Measurements from ENCODE around the gene BAX. TPM values are rescaled to one million over a fixed set of nuclear protein-coding genes. Genes with fewer than 3 reads are reported as not detected.

BAX gene
- total and polyA plus RNA-seq, 2 of the 13 experiments (the other 11 are each of a cell fraction or from before 2014, with no cell fraction given), result 139 to 176 TPM

DNA sequence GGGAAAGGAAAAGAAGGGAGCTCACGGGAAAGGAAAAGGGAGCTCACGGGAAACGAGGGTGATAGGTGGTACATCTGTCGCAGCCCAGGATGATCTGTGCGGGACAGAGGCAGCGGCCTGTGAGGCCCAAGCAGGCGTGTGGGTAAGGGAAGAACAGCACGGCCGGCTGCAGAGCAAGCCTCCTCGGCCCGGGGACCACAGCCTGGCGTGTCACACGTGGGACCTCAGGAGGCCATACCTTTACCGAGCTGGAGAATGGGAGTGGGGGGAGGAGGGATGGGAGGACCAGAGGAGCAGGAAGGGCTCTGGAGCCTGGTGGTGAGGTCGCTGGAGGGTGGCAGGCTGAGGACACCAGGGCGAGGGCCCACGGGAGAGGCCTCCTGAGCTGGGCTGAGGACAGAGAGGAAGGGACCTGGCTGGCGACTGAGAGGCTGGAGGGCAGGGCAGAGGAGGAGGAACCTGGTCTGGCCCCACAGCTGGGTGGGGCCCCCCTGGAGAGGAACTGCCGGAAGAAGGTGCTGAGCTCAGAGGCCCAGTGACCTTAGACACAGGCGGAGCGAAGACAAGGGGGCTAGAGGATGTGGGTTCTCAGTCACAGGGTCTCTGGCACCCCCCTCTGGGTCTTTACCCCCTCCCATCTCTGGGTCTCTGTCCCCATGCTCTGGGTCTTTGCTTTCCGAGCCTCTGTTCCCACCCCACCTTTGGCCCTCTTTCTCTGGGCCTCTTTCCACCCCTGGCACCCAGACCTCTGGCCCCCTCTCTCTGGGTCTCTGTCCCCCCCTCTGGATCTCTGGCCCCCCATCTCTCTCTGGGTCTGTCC lies 7.6 kb downstream of the BAX start:
- peak overlapping the region; percentile 63 to 80 (median 80) for H3K4me3 ChIP-seq (replicated peaks in 1 of 3; ENCODE audit: insufficient read depth in 1 of 3, low read depth in 2 of 3, low read length in 3 of 3)
- WGBS (ENCODE audit: low lambda C conversion rate), result 4% methylated on average over 20 of the region's 22 CpGs
- ChIA-PET CTCF (ENCODE audit: low intra/inter-chr PET ratio, low total read pairs) (no interaction called here), POLR2A (interaction anchor here (0.6 to 2.8 kb wide), 22 partner anchors 8 to 576 kb away, joined by 3 to 35 read pairs (median 5); partner anchors contain the start of genes BAX, DHDH, GYS1 and NUCB1)
- H3K79me2 ChIP-seq (ENCODE audit: insufficient read depth, low read length), result peaks cover 25% of the 10 kb centered on the region
- H3K36me3 ChIP-seq (replicated peaks in 1 of 2; ENCODE audit: control insufficient read depth in 1 of 2, insufficient read depth in 2 of 2, low read length in 2 of 2), result peaks cover 3 to 13% of the 10 kb centered on the region in 2 experiments
- H2AFZ ChIP-seq (ENCODE audit: low read length), result no peak overlapping the region
- ATAC-seq (peak; percentile 58), DNase-seq (ENCODE audit: low spot score) (peak; percentile 81), FAIRE-seq (peak; percentile 76)
- H3K4me2 ChIP-seq (ENCODE audit: low read depth, low read length), result peak overlapping the region; percentile 97
- H4K20me1 ChIP-seq (ENCODE audit: insufficient read depth, low read length), result peaks cover 18% of the 10 kb centered on the region
- in situ Hi-C loops (cut with HindIII; ENCODE audit: extremely low pct_ligation_motif_present, low pct_unique_long_range_greater_than_20kb) (loop anchor here (5.0 kb wide), 1 partner anchor 90 kb away; the partner anchor contains the start of gene PPP1R15A), intact Hi-C loops (cut with micrococcal nuclease; ENCODE audit: unreplicated experiment) (loop anchor here (2.0 to 10.0 kb wide), 3 partner anchors 61 to 177 kb away; partner anchors contain the start of genes NUCB1 and PPP1R15A)
- no TSS peak for BruUV-seq (replicated peaks)
- H3K27ac ChIP-seq (ENCODE audit: extremely low read length, insufficient read depth, low read length), result peak overlapping the region; percentile 100
- peak overlapping the region; percentile 98 for H3K9ac ChIP-seq (ENCODE audit: insufficient read depth, low read depth, low read length)
- no peaks in the 10 kb centered on the region; a peak in 1 of 5 replicates for H3K27me3 ChIP-seq (ENCODE audit: control insufficient read depth in 1 of 2, insufficient read depth in 2 of 2, low read length in 2 of 2)
- H3K9me3 ChIP-seq (ENCODE audit: low read length), result no peaks in the 10 kb centered on the region
- peaks cover 67% of the 10 kb centered on the region for H3K4me1 ChIP-seq (ENCODE audit: insufficient read depth, low read length)
- TF ChIP-seq NBN (conservative IDR thresholded peaks at IDR 0.05) (no peak), KAT7 (CRISPR knock-in tag; IDR thresholded peaks at IDR 0.05; ENCODE audit: borderline replicate concordance) (peak; percentile 96), GTF2F1 (IDR thresholded peaks at IDR 0.05; ENCODE audit: low read length) (no peak), RAD51 (IDR thresholded peaks at IDR 0.05; ENCODE audit: borderline replicate concordance) (no peak), KDM3A (CRISPR knock-in tag; IDR thresholded peaks at IDR 0.05; ENCODE audit: low read depth) (peak; percentile 59), SMAD9 (CRISPR knock-in tag; IDR thresholded peaks at IDR 0.05) (peak; percentile 70; the same call in 1 of the 2 replicates), ZNF367 (CRISPR knock-in tag; IDR thresholded peaks at IDR 0.05; ENCODE audit: borderline replicate concordance) (no peak), ATRX (CRISPR knock-in tag; IDR thresholded peaks at IDR 0.05; ENCODE audit: borderline replicate concordance) (0 out of 2 replicates have a peak, but pooled peaks have one; percentile 16), CAMTA2 (CRISPR knock-in tag; IDR thresholded peaks at IDR 0.05; ENCODE audit: borderline replicate concordance) (no peak; the same call in 1 of the 2 replicates), ZNF768 (CRISPR knock-in tag; IDR thresholded peaks at IDR 0.05) (peak; percentile 83), MED1 (CRISPR knock-in tag; IDR thresholded peaks at IDR 0.05) (peak; percentile 93), CEBPB (IDR thresholded peaks at IDR 0.05; ENCODE audit: borderline replicate concordance, low read depth, low read length) (no peak), GRHL1 (CRISPR knock-in tag; conservative IDR thresholded peaks at IDR 0.05) (no peak), ZSCAN9 (CRISPR knock-in tag; IDR thresholded peaks at IDR 0.05; ENCODE audit: borderline replicate concordance) (peak; percentile 75), DNMT1 (CRISPR knock-in tag; IDR thresholded peaks at IDR 0.05) (peak; percentile 77; the same call in 1 of the 2 replicates), AFF4 (CRISPR knock-in tag; IDR thresholded peaks at IDR 0.05) (peak; percentile 97), NFATC3 (CRISPR knock-in tag; IDR thresholded peaks at IDR 0.05) (peak; percentile 68; the same call in 1 of the 2 replicates)
- TF ChIP-seq, protein P1, sequence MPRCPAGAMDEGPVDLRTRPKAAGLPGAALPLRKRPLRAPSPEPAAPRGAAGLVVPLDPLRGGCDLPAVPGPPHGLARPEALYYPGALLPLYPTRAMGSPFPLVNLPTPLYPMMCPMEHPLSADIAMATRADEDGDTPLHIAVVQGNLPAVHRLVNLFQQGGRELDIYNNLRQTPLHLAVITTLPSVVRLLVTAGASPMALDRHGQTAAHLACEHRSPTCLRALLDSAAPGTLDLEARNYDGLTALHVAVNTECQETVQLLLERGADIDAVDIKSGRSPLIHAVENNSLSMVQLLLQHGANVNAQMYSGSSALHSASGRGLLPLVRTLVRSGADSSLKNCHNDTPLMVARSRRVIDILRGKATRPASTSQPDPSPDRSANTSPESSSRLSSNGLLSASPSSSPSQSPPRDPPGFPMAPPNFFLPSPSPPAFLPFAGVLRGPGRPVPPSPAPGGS (CRISPR knock-in tag; IDR thresholded peaks at IDR 0.05), result peak; percentile 88; the same call in 1 of the 2 replicates
